BJ (cell line): Measurements from ENCODE around the gene KCNA5. TPM values are rescaled to one million over a fixed set of nuclear protein-coding genes. Genes with fewer than 3 reads are reported as not detected.

Experiments used
- CTCF ChIA-PET: fragments of 350-600 bp; formaldehyde crosslinking; extraction: SDS; loops from one replicate; lab custom pipeline; 2021; ENCODE audit warnings: antibody characterized with exemption, inconsistent platforms; lab: Yijun Ruan, JAX
- POLR2A ChIA-PET: fragments of 300-600 bp; sonication (Branson Sonifier 250); formaldehyde crosslinking; extraction: SDS; loops from one replicate; lab custom pipeline; 2021; ENCODE audit warnings: antibody characterized with exemption; lab: Charles Lee
- DNase-seq: peaks from one replicate; pipeline ENCODE4 v3.0.0-alpha.2; 2011; ENCODE audit warnings: low read depth
- H3K27me3 ChIP-seq: 2 replicates; pipeline ENCODE4 v1.6.0; 2011; ENCODE audit warnings: low read length; ENCODE audit not compliant: control insufficient read depth, insufficient read depth
- H3K36me3 ChIP-seq: 2 replicates; pipeline ENCODE4 v1.5.1; 2011; ENCODE audit warnings: low read length; ENCODE audit not compliant: control insufficient read depth, insufficient read depth
- H3K4me3 ChIP-seq: 2 replicates; pipeline ENCODE4 v1.5.1; 2011; ENCODE audit warnings: low read depth, mild to moderate bottlenecking, control low read depth, low read length
- CTCF ChIP-seq: IDR thresholded peaks from 2 replicates; pipeline ENCODE4 v1.5.1; 2011; ENCODE audit warnings: low read depth, mild to moderate bottlenecking, control low read depth, inconsistent platforms, low read length, moderate library complexity; ENCODE audit not compliant: insufficient read depth
- polyA plus RNA-seq: library from polyadenylated mRNA; depleted of rRNA; stranded (reverse); fragments of >200 nt; gene quantifications from 2 replicates; pipeline ENCODE4 v1.2.3, GENCODE V29; 2011

KCNA5 gene
- polyA plus RNA-seq, 1 experiment, result not detected

- Histone ChIP-seq H3K4me3 (no peak overlapping the region), H3K27me3 (no peaks in the 10 kb centered on the region; the same call in 1 of the 2 replicates), H3K36me3 (no peaks in the 10 kb centered on the region)
- POLR2A ChIA-PET, result no interaction called here
- no peak for TF ChIP-seq CTCF
- CTCF ChIA-PET, result no interaction called here
- DNase-seq, result no peak
Observed at GRCh38 chr12:5059358-5059757, 15.7 kb downstream of the KCNA5 start.

- CTCF ChIA-PET, result interaction anchor here (0.9 to 1.3 kb wide), 2 partner anchors 17 to 23 kb away, joined by 3 read pairs; no protein-coding TSS in a partner anchor
Observed at GRCh38 chr12:5060958-5061357, 17.3 kb downstream of the KCNA5 start.

GRCh38 chr12:5063149-5063548 is 19.5 kb downstream of the KCNA5 start:
- ChIA-PET POLR2A (no interaction called here), CTCF (interaction anchor here (0.9 to 1.5 kb wide), 4 partner anchors 9 to 205 kb away, joined by 3 to 8 read pairs (median 3); no protein-coding TSS in a partner anchor)
- peaks cover 2% of the 10 kb centered on the region for H3K27me3 ChIP-seq

More at GRCh38 chr12:5060958-5061357, 17.3 kb downstream of the KCNA5 start:
- no peaks in the 10 kb centered on the region for H3K36me3 ChIP-seq
- no peak for DNase-seq
- POLR2A ChIA-PET, result no interaction called here
- no peak overlapping the region for H3K4me3 ChIP-seq
- no peaks in the 10 kb centered on the region; the same call in 1 of the 2 replicates for H3K27me3 ChIP-seq
- no peak for TF ChIP-seq CTCF

GRCh38 chr12:5064913-5065490 is 21.3 kb downstream of the KCNA5 start:
- H3K27me3 ChIP-seq, result peaks cover 4% of the 10 kb centered on the region
- no peaks in the 10 kb centered on the region for H3K36me3 ChIP-seq
- no peak overlapping the region for H3K4me3 ChIP-seq
- DNase-seq, result no peak
- CTCF ChIA-PET, result interaction anchor here (1.9 kb wide), 1 partner anchor 43 kb away, joined by 7 read pairs; no protein-coding TSS in a partner anchor
- no peak for TF ChIP-seq CTCF
- POLR2A ChIA-PET, result no interaction called here

More at GRCh38 chr12:5063149-5063548, 19.5 kb downstream of the KCNA5 start:
- Histone ChIP-seq H3K36me3 (no peaks in the 10 kb centered on the region), H3K4me3 (no peak overlapping the region)
- no peak for DNase-seq
- TF ChIP-seq CTCF, result no peak

GRCh38 chr12:5066251-5066650 is 22.6 kb downstream of the KCNA5 start:
- H3K4me3 ChIP-seq, result no peak overlapping the region
- H3K36me3 ChIP-seq, result no peaks in the 10 kb centered on the region
- ChIA-PET CTCF (interaction anchor here (1.9 to 8.7 kb wide), 2 partner anchors 17 to 44 kb away, joined by 7 to 56 read pairs; no protein-coding TSS in a partner anchor), POLR2A (no interaction called here)
- TF ChIP-seq CTCF, result no peak
- no peak for DNase-seq
- H3K27me3 ChIP-seq, result peaks cover 4% of the 10 kb centered on the region
